GM18861 (cell line): ENCODE results near the gene LPCAT3.
A peak's percentile ranks its signal among the peaks of the same experiment; 100 is the strongest.
"Not testable (repeated sequence)": the region's sequence is repeated elsewhere in the genome, so short reads cannot be mapped to it uniquely, and the experiment has no call there.

Experiments used
- ATAC-seq: cut with Tn5 transposase; IDR thresholded peaks from one replicate; pipeline ENCODE4 v1.9.1; 2021; ENCODE audit not compliant: unreplicated experiment

The LPCAT3 gene

GRCh38 chr12:7018350-7019042, at the start of gene LPCAT3:
TSS of gene LPCAT3 (minus strand) at chr12:7018476. CDS start at chr12:7018424, 52 bp downstream.
- ATAC-seq, result peak; percentile 77

- no peak for ATAC-seq
Measured at GRCh38 chr12:7067096-7067495, 48.8 kb upstream of the LPCAT3 start.

- ATAC-seq, result no peak
Measured at GRCh38 chr12:7066596-7066995, 48.3 kb upstream of the LPCAT3 start.

- no peak for ATAC-seq
Measured at GRCh38 chr12:7065073-7065623, 46.9 kb upstream of the LPCAT3 start.

GRCh38 chr12:7064516-7064915, 46.2 kb upstream of the LPCAT3 start:
- ATAC-seq, result no peak

GRCh38 chr12:7061596-7061995, 43.3 kb upstream of the LPCAT3 start:
- no peak for ATAC-seq

- no peak for ATAC-seq
Measured at GRCh38 chr12:7061138-7061537, 42.9 kb upstream of the LPCAT3 start.

GRCh38 chr12:7060353-7060954, 42.2 kb upstream of the LPCAT3 start, which contains the start of gene C1S:
TSS of gene C1S (plus strand) at chr12:7060718. CDS start at chr12:7061913, 1,195 bp downstream.
- no peak for ATAC-seq

GRCh38 chr12:7059780-7060179, 41.5 kb upstream of the LPCAT3 start:
- no peak for ATAC-seq

GRCh38 chr12:7058850-7059395, 40.6 kb upstream of the LPCAT3 start:
- ATAC-seq, result no peak

GRCh38 chr12:7058163-7058845, 40.0 kb upstream of the LPCAT3 start:
- no peak for ATAC-seq

GRCh38 chr12:7055736-7056135, 37.5 kb upstream of the LPCAT3 start:
- not testable (repeated sequence) for ATAC-seq

- ATAC-seq, result no peak
Measured at GRCh38 chr12:7054925-7055324, 36.6 kb upstream of the LPCAT3 start.

GRCh38 chr12:7049973-7050372, 31.7 kb upstream of the LPCAT3 start:
- ATAC-seq, result not testable (repeated sequence)

GRCh38 chr12:7049445-7049951, 31.2 kb upstream of the LPCAT3 start:
- not testable (repeated sequence) for ATAC-seq

GRCh38 chr12:7047306-7047705, 29.0 kb upstream of the LPCAT3 start:
- no peak for ATAC-seq

GRCh38 chr12:7046383-7047105, 28.3 kb upstream of the LPCAT3 start:
- no peak for ATAC-seq

GRCh38 chr12:7045913-7046312, 27.6 kb upstream of the LPCAT3 start:
- no peak for ATAC-seq

GRCh38 chr12:7042842-7043241, 24.6 kb upstream of the LPCAT3 start:
- no peak for ATAC-seq

GRCh38 chr12:7039403-7039802, 21.1 kb upstream of the LPCAT3 start:
- no peak for ATAC-seq

- no peak for ATAC-seq
Measured at GRCh38 chr12:7038591-7038990, 20.3 kb upstream of the LPCAT3 start.
